HEK293T (cell line): ENCODE data around the gene KCNK10.

Experiments
- ARNT ChIP-seq: fragments of 450-650 bp; IDR thresholded peaks from 2 replicates; pipeline ENCODE4 v1.6.1; 2017; ENCODE audit warnings: mild to moderate bottlenecking
- BHLHE40 ChIP-seq: fragments of 450-650 bp; IDR thresholded peaks from 2 replicates; pipeline ENCODE4 v1.6.1; 2016; ENCODE audit warnings: mild to moderate bottlenecking, moderate library complexity, borderline replicate concordance
- CTBP1 ChIP-seq: fragments of 450-650 bp; IDR thresholded peaks from 2 replicates; pipeline ENCODE4 v1.6.1; 2016; ENCODE audit warnings: borderline replicate concordance
- ELF4 ChIP-seq: fragments of 450-650 bp; IDR thresholded peaks from 2 replicates; pipeline ENCODE4 v1.6.1; 2017; ENCODE audit warnings: antibody characterized with exemption
- HDGF ChIP-seq: fragments of 450-650 bp; IDR thresholded peaks from 2 replicates; pipeline ENCODE4 v1.6.1; 2017; ENCODE audit warnings: antibody characterized with exemption, borderline replicate concordance
- LEF1 ChIP-seq: fragments of 450-650 bp; IDR thresholded peaks from 2 replicates; pipeline ENCODE4 v1.6.1; 2017; ENCODE audit warnings: mild to moderate bottlenecking, borderline replicate concordance
- NFRKB ChIP-seq: fragments of 450-650 bp; IDR thresholded peaks from 2 replicates; pipeline ENCODE4 v1.6.1; 2016; ENCODE audit warnings: mild to moderate bottlenecking, moderate library complexity
- PKNOX1 ChIP-seq: fragments of 450-650 bp; IDR thresholded peaks from 2 replicates; pipeline ENCODE4 v1.6.1; 2016
- SP1 ChIP-seq: fragments of 450-650 bp; IDR thresholded peaks from 2 replicates; pipeline ENCODE4 v1.6.1; 2017
- SUZ12 ChIP-seq: fragments of 450-650 bp; IDR thresholded peaks from 2 replicates; pipeline ENCODE4 v1.6.1; 2016; ENCODE audit warnings: mild to moderate bottlenecking
- TARDBP ChIP-seq: fragments of 450-650 bp; IDR thresholded peaks from 2 replicates; pipeline ENCODE4 v1.6.1; 2016
- ZNF384 ChIP-seq: fragments of 450-650 bp; IDR thresholded peaks from 2 replicates; pipeline ENCODE4 v1.6.1; 2016

GRCh38 chr14:88269806-88270420 is 53.2 kb downstream of the KCNK10 start:
- TF ChIP-seq BHLHE40 (no peak), LEF1 (no peak), NFRKB (no peak), ELF4 (no peak), ZNF384 (no peak), ARNT (no peak), TARDBP (no peak), SUZ12 (no peak), PKNOX1 (no peak), SP1 (no peak), CTBP1 (no peak), HDGF (no peak)
